ENCODE data around the gene CLIC3.

Gene CLIC3

GRCh38 chr9:137032858-137033257, 36.5 kb upstream of the CLIC3 start:
- no peak overlapping the region for H3K4me3 ChIP-seq (ENCODE audit: low read length)
- DNase-seq (ENCODE audit: low read depth, low spot score): no peak

GRCh38 chr9:137031904-137032640, 35.7 kb upstream of the CLIC3 start, which contains the start of gene FUT7:
Gene FUT7, minus strand, starts transcription at chr9:137032088. Its CDS starts 97 bp downstream, at chr9:137031991.
- DNase-seq (ENCODE audit: low read depth, low spot score): no peak
- no peak within 1 kb of the TSS for H3K4me3 ChIP-seq (ENCODE audit: low read length)

- no peak for DNase-seq (ENCODE audit: low read depth, low spot score)
- H3K4me3 ChIP-seq (ENCODE audit: low read length): no peak overlapping the region
Measured at GRCh38 chr9:137030538-137031527, 34.5 kb upstream of the CLIC3 start.

- DNase-seq (ENCODE audit: low read depth, low spot score): no peak
- no peak overlapping the region for H3K4me3 ChIP-seq (ENCODE audit: low read length)
Measured at GRCh38 chr9:137030006-137030405, 33.6 kb upstream of the CLIC3 start.

- peak overlapping the region; percentile 49; the same call in 1 of the 2 replicates for H3K4me3 ChIP-seq (ENCODE audit: low read length)
- DNase-seq (ENCODE audit: low read depth, low spot score): no peak
Measured at GRCh38 chr9:137029058-137029936, 32.9 kb upstream of the CLIC3 start.

- DNase-seq (ENCODE audit: low read depth, low spot score): no peak
- peak overlapping the region; percentile 49 for H3K4me3 ChIP-seq (ENCODE audit: low read length)
Measured at GRCh38 chr9:137028263-137029057, 32.1 kb upstream of the CLIC3 start.

- DNase-seq (ENCODE audit: low read depth, low spot score): no peak
- H3K4me3 ChIP-seq (ENCODE audit: low read length): peak within 1 kb of the TSS; percentile 49
Measured at GRCh38 chr9:137027369-137028262, 31.2 kb upstream of the CLIC3 start, which contains the start of gene ABCA2. Gene ABCA2, minus strand, starts transcription at chr9:137028237. Its CDS starts 97 bp downstream, at chr9:137028140.

GRCh38 chr9:137026828-137027227, 30.5 kb upstream of the CLIC3 start:
- no peak overlapping the region for H3K4me3 ChIP-seq (ENCODE audit: low read length)
- DNase-seq (ENCODE audit: low read depth, low spot score): no peak

GRCh38 chr9:137026384-137026783, 30.0 kb upstream of the CLIC3 start:
- H3K4me3 ChIP-seq (ENCODE audit: low read length): no peak overlapping the region
- no peak for DNase-seq (ENCODE audit: low read depth, low spot score)

- no peak overlapping the region for H3K4me3 ChIP-seq (ENCODE audit: low read length)
- DNase-seq (ENCODE audit: low read depth, low spot score): no peak
Measured at GRCh38 chr9:137025517-137025966, 29.2 kb upstream of the CLIC3 start.

GRCh38 chr9:137023583-137023991, 27.2 kb upstream of the CLIC3 start:
- no peak for DNase-seq (ENCODE audit: low read depth, low spot score)
- H3K4me3 ChIP-seq (ENCODE audit: low read length): no peak overlapping the region

- no peak overlapping the region for H3K4me3 ChIP-seq (ENCODE audit: low read length)
- no peak for DNase-seq (ENCODE audit: low read depth, low spot score)
Measured at GRCh38 chr9:137023157-137023556, 26.8 kb upstream of the CLIC3 start.

GRCh38 chr9:137022662-137023008, 26.3 kb upstream of the CLIC3 start:
- no peak overlapping the region for H3K4me3 ChIP-seq (ENCODE audit: low read length)
- DNase-seq (ENCODE audit: low read depth, low spot score): no peak

- H3K4me3 ChIP-seq (ENCODE audit: low read length): no peak overlapping the region
- DNase-seq (ENCODE audit: low read depth, low spot score): peak; percentile 66
Measured at GRCh38 chr9:137021979-137022661, 25.8 kb upstream of the CLIC3 start.

- no peak for DNase-seq (ENCODE audit: low read depth, low spot score)
- H3K4me3 ChIP-seq (ENCODE audit: low read length): no peak overlapping the region
Measured at GRCh38 chr9:137021568-137021978, 25.2 kb upstream of the CLIC3 start.

GRCh38 chr9:137020771-137021567, 24.6 kb upstream of the CLIC3 start:
- no peak for DNase-seq (ENCODE audit: low read depth, low spot score)
- H3K4me3 ChIP-seq (ENCODE audit: low read length): no peak overlapping the region
